IPS DF 6.9 (cell line): ENCODE results near the gene PRKACA.

ENCODE experiments used
- DNase-seq: peaks from one replicate; pipeline ENCODE4 v3.0.0-alpha.2; 2013; ENCODE audit warnings: low read depth, low spot score
- H3K27ac ChIP-seq: one replicate; pipeline ENCODE4 v1.5.1; 2013; ENCODE audit warnings: low read length, control low read depth
- H3K27me3 ChIP-seq: 2 replicates; pipeline ENCODE4 v1.6.1; 2013; ENCODE audit warnings: mild to moderate bottlenecking, low read length; ENCODE audit not compliant: control insufficient read depth, insufficient read depth
- H3K36me3 ChIP-seq: 2 replicates; pipeline ENCODE4 v1.6.1; 2013; ENCODE audit warnings: low read length; ENCODE audit not compliant: control insufficient read depth, insufficient read depth
- H3K4me1 ChIP-seq: 2 replicates; pipeline ENCODE4 v1.6.1; 2013; ENCODE audit warnings: low read length; ENCODE audit not compliant: control insufficient read depth, insufficient read depth
- H3K4me3 ChIP-seq: 2 replicates; pipeline ENCODE4 v1.5.1; 2013; ENCODE audit warnings: mild to moderate bottlenecking, low read length
- H3K9me3 ChIP-seq: 2 replicates; pipeline ENCODE4 v1.6.1; 2013; ENCODE audit warnings: low read length, inconsistent platforms; ENCODE audit not compliant: control insufficient read depth, insufficient read depth
- WGBS: extraction: QIAGEN DNeasy Blood & Tissue Kit; methylation state at CpG from one replicate; pipeline ENCODE4 v1.1.7; 2013; ENCODE audit warnings: mixed read lengths, missing lambda C conversion rate; ENCODE audit not compliant: insufficient read length, insufficient coverage; 5-methylcytosine and 5-hydroxymethylcytosine counted together

PRKACA gene

GRCh38 chr19:14117668-14118164 lies at the start of gene PRKACA:
Gene PRKACA, minus strand, starts transcription at chr19:14117762. Its CDS starts 215 bp downstream, at chr19:14117547.
- no peaks in the 10 kb centered on the region for H3K9me3 ChIP-seq
- no peaks in the 10 kb centered on the region for H3K27me3 ChIP-seq
- H3K36me3 ChIP-seq = 0 out of 2 replicates have a peak, but pooled peaks cover 2% of the 10 kb centered on the region
- H3K4me1 ChIP-seq = peaks cover 4% of the 10 kb centered on the region; the same call in 1 of the 2 replicates
- no CpG with 5 or more reads among the region's 67 CpGs for WGBS
- H3K27ac ChIP-seq = no peak within 1 kb of the TSS
- H3K4me3 ChIP-seq = peak within 1 kb of the TSS; percentile 76; the same call in 1 of the 2 replicates
- DNase-seq = peak; percentile 98

- Histone ChIP-seq H3K4me3 (no peak overlapping the region), H3K9me3 (no peaks in the 10 kb centered on the region), H3K36me3 (peaks cover 33% of the 10 kb centered on the region), H3K27ac (no peak overlapping the region), H3K4me1 (no peaks in the 10 kb centered on the region; the same call in 1 of the 2 replicates), H3K27me3 (no peaks in the 10 kb centered on the region)
- WGBS = no CpG with 5 or more reads among the region's 12 CpGs
- no peak for DNase-seq
Observed at GRCh38 chr19:14166999-14167575, 49.5 kb upstream of the PRKACA start.

- Histone ChIP-seq H3K27me3 (no peaks in the 10 kb centered on the region), H3K4me1 (no peaks in the 10 kb centered on the region; the same call in 1 of the 2 replicates), H3K4me3 (no peak overlapping the region), H3K27ac (no peak overlapping the region), H3K36me3 (peaks cover 33% of the 10 kb centered on the region), H3K9me3 (no peaks in the 10 kb centered on the region)
- no peak for DNase-seq
- no CpG with 5 or more reads among the region's 20 CpGs for WGBS
Observed at GRCh38 chr19:14165990-14166830, 48.6 kb upstream of the PRKACA start.

- DNase-seq = no peak
- H3K27ac ChIP-seq = no peak overlapping the region
- no peaks in the 10 kb centered on the region; the same call in 1 of the 2 replicates for H3K4me1 ChIP-seq
- no CpG with 5 or more reads among the region's 16 CpGs for WGBS
- no peaks in the 10 kb centered on the region for H3K9me3 ChIP-seq
- H3K4me3 ChIP-seq = no peak overlapping the region
- no peaks in the 10 kb centered on the region for H3K27me3 ChIP-seq
- H3K36me3 ChIP-seq = peaks cover 32% of the 10 kb centered on the region
Observed at GRCh38 chr19:14164724-14165493, 47.3 kb upstream of the PRKACA start.

- no peaks in the 10 kb centered on the region for H3K9me3 ChIP-seq
- WGBS = no CpG with 5 or more reads among the region's 11 CpGs
- DNase-seq = no peak
- H3K27me3 ChIP-seq = no peaks in the 10 kb centered on the region
- no peak overlapping the region for H3K4me3 ChIP-seq
- H3K4me1 ChIP-seq = no peaks in the 10 kb centered on the region; the same call in 1 of the 2 replicates
- no peak overlapping the region for H3K27ac ChIP-seq
- peaks cover 36% of the 10 kb centered on the region for H3K36me3 ChIP-seq
Observed at GRCh38 chr19:14164082-14164481, 46.5 kb upstream of the PRKACA start.

GRCh38 chr19:14162871-14163297 lies 45.3 kb upstream of the PRKACA start:
- Histone ChIP-seq H3K4me3 (no peak overlapping the region), H3K27me3 (no peaks in the 10 kb centered on the region), H3K4me1 (no peaks in the 10 kb centered on the region; the same call in 1 of the 2 replicates), H3K36me3 (peaks cover 44% of the 10 kb centered on the region), H3K27ac (no peak overlapping the region), H3K9me3 (no peaks in the 10 kb centered on the region)
- WGBS = no CpG with 5 or more reads among the region's 38 CpGs
- DNase-seq = no peak

GRCh38 chr19:14161305-14161704 lies 43.7 kb upstream of the PRKACA start:
- no peaks in the 10 kb centered on the region for H3K27me3 ChIP-seq
- no peak overlapping the region for H3K4me3 ChIP-seq
- H3K27ac ChIP-seq = no peak overlapping the region
- H3K9me3 ChIP-seq = no peaks in the 10 kb centered on the region
- H3K36me3 ChIP-seq = peaks cover 58% of the 10 kb centered on the region
- H3K4me1 ChIP-seq = no peaks in the 10 kb centered on the region; the same call in 1 of the 2 replicates
- WGBS = no CpG with 5 or more reads among the region's 19 CpGs
- no peak for DNase-seq

- Histone ChIP-seq H3K27ac (no peak overlapping the region), H3K4me1 (no peaks in the 10 kb centered on the region; the same call in 1 of the 2 replicates), H3K27me3 (no peaks in the 10 kb centered on the region), H3K4me3 (no peak overlapping the region), H3K9me3 (no peaks in the 10 kb centered on the region), H3K36me3 (peaks cover 66% of the 10 kb centered on the region)
- DNase-seq = no peak
- WGBS = no CpG with 5 or more reads among the region's 25 CpGs
Observed at GRCh38 chr19:14160017-14160703, 42.6 kb upstream of the PRKACA start.

GRCh38 chr19:14159059-14159458 lies 41.5 kb upstream of the PRKACA start:
- Histone ChIP-seq H3K4me3 (no peak overlapping the region), H3K27me3 (no peaks in the 10 kb centered on the region), H3K4me1 (no peaks in the 10 kb centered on the region; the same call in 1 of the 2 replicates), H3K27ac (no peak overlapping the region), H3K36me3 (peaks cover 68% of the 10 kb centered on the region), H3K9me3 (no peaks in the 10 kb centered on the region)
- DNase-seq = no peak
- no CpG with 5 or more reads among the region's 12 CpGs for WGBS
